ENCODE results near the gene DDX23.

DDX23 gene

GRCh38 chr12:48810903-48811431 is 41.0 kb downstream of the DDX23 start:
- no peak for TF ChIP-seq GATA2 (IDR thresholded peaks at IDR 0.05; ENCODE audit: low read depth, low read length)
- no peak for TF ChIP-seq GATA3 (IDR thresholded peaks at IDR 0.05; ENCODE audit: low read depth, low read length)

GRCh38 chr12:48807981-48808380 is 44.0 kb downstream of the DDX23 start:
- TF ChIP-seq GATA2 (IDR thresholded peaks at IDR 0.05; ENCODE audit: low read depth, low read length), result no peak
- TF ChIP-seq GATA3 (IDR thresholded peaks at IDR 0.05; ENCODE audit: low read depth, low read length), result no peak

GRCh38 chr12:48803675-48804074 is 48.3 kb downstream of the DDX23 start:
- TF ChIP-seq GATA3 (IDR thresholded peaks at IDR 0.05; ENCODE audit: low read depth, low read length), result no peak
- TF ChIP-seq GATA2 (IDR thresholded peaks at IDR 0.05; ENCODE audit: low read depth, low read length), result no peak

- TF ChIP-seq GATA2 (IDR thresholded peaks at IDR 0.05; ENCODE audit: low read depth, low read length), result no peak
- TF ChIP-seq GATA3 (IDR thresholded peaks at IDR 0.05; ENCODE audit: low read depth, low read length), result no peak
Observed at GRCh38 chr12:48800971-48801370, 51.0 kb downstream of the DDX23 start.

- TF ChIP-seq GATA3 (IDR thresholded peaks at IDR 0.05; ENCODE audit: low read depth, low read length) (no peak), GATA2 (IDR thresholded peaks at IDR 0.05; ENCODE audit: low read depth, low read length) (no peak)
Observed at GRCh38 chr12:48800457-48800856, 51.5 kb downstream of the DDX23 start.

- TF ChIP-seq GATA2 (IDR thresholded peaks at IDR 0.05; ENCODE audit: low read depth, low read length) (no peak), GATA3 (IDR thresholded peaks at IDR 0.05; ENCODE audit: low read depth, low read length) (no peak)
Observed at GRCh38 chr12:48796976-48797375, 55.0 kb downstream of the DDX23 start.

GRCh38 chr12:48795550-48796455 is 56.2 kb downstream of the DDX23 start:
- TF ChIP-seq GATA2 (IDR thresholded peaks at IDR 0.05; ENCODE audit: low read depth, low read length), result no peak
- TF ChIP-seq GATA3 (IDR thresholded peaks at IDR 0.05; ENCODE audit: low read depth, low read length), result no peak

- no peak for TF ChIP-seq GATA2 (IDR thresholded peaks at IDR 0.05; ENCODE audit: low read depth, low read length)
- TF ChIP-seq GATA3 (IDR thresholded peaks at IDR 0.05; ENCODE audit: low read depth, low read length), result no peak
Observed at GRCh38 chr12:48794870-48795269, 57.1 kb downstream of the DDX23 start.

- TF ChIP-seq GATA3 (IDR thresholded peaks at IDR 0.05; ENCODE audit: low read depth, low read length), result no peak
Observed at GRCh38 chr12:48793696-48794095, 58.3 kb downstream of the DDX23 start.

- TF ChIP-seq GATA3 (IDR thresholded peaks at IDR 0.05; ENCODE audit: low read depth, low read length), result no peak
- no peak for TF ChIP-seq GATA2 (IDR thresholded peaks at IDR 0.05; ENCODE audit: low read depth, low read length)
Observed at GRCh38 chr12:48789858-48790326, 62.1 kb downstream of the DDX23 start.

- TF ChIP-seq GATA3 (IDR thresholded peaks at IDR 0.05; ENCODE audit: low read depth, low read length), result no peak
- TF ChIP-seq GATA2 (IDR thresholded peaks at IDR 0.05; ENCODE audit: low read depth, low read length), result no peak
Observed at GRCh38 chr12:48788854-48789775, 62.8 kb downstream of the DDX23 start, which contains the start of gene ADCY6. ADCY6 (minus strand) TSS chr12:48789089; CDS start chr12:48783434, 5,655 bp downstream.

GRCh38 chr12:48788524-48788853 is 63.5 kb downstream of the DDX23 start:
- no peak for TF ChIP-seq GATA3 (IDR thresholded peaks at IDR 0.05; ENCODE audit: low read depth, low read length)
- TF ChIP-seq GATA2 (IDR thresholded peaks at IDR 0.05; ENCODE audit: low read depth, low read length), result no peak

GRCh38 chr12:48787791-48788523 is 64.0 kb downstream of the DDX23 start:
- TF ChIP-seq GATA2 (IDR thresholded peaks at IDR 0.05; ENCODE audit: low read depth, low read length) (no peak), GATA3 (IDR thresholded peaks at IDR 0.05; ENCODE audit: low read depth, low read length) (no peak)

Measured in SH-SY5Y (cell line).